ENCODE results near the gene LAMA5. TPM values are rescaled to one million over a fixed set of nuclear protein-coding genes. Genes with fewer than 3 reads are reported as not detected.

Gene LAMA5
- total RNA-seq, 6 experiments from 2014 or later = 30.3 to 80.8 (median 47.1) TPM

- peaks cover 0 to 6% (median 0%) of the 10 kb centered on the region in 4 donors for H3K4me1 ChIP-seq
- H3K27me3 ChIP-seq = no peaks in the 10 kb centered on the region
- WGBS (ENCODE audit: insufficient coverage, low coverage, low lambda C conversion rate, missing lambda C conversion rate) = no CpG with 5 or more reads among the region's 35 CpGs
- DNase-seq = no peak
- no peak overlapping the region for H3K27ac ChIP-seq
- H3K36me3 ChIP-seq = no peaks in the 10 kb centered on the region
- TF ChIP-seq CTCF (IDR thresholded peaks at IDR 0.05) = no peak
- intact Hi-C loops (cut with DNase I) = no loop called here
- ATAC-seq = no peak
- no peak overlapping the region for H3K4me3 ChIP-seq
- H3K9me3 ChIP-seq = no peaks in the 10 kb centered on the region
Observed at GRCh38 chr20:62396367-62397239, 29.5 kb upstream of the LAMA5 start.

DNA sequence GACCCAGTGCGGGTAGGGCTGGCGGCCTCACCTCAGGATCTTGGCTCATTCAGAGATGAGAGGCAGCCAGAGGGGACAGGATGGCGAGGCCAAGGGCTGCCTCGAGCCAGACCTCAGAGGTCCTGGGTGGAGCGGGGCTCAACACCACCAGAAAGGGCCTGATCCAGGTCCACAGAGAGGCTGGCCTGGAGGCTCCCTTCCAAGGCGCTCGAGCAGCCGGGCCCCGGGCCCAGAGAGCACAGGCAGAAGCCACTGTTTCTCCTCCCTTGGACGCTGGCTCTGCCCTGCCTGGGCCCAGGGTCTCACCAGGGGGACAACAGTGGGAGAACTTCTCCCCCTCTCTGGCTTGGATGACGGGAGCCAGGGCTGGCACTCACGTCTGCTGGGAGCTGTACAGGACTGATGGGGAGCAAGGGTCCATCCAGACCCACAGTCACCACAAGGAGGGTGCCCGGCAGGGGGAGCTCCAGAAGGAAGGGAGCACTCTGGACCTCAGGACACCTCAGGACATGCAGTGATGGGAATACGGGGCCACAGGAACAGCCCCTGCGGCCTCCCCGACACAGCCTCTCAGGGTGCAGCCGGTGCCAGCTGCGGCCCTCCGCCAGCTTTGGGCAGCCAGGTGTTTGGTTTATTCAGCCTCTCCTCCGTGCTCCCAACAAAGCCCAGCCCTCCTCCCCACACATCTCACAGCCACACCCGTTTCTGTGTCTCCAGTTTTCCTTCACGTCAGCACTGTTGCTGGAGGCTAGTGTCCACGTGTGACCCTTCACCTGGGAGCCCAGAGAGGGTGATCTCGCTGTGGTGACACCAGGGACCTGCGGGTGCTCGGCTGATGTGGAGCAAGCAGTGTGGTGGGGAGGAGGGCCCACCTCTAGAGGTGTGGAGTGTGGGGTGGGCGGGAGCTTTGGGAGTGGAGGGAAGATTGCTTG is 28.5 kb upstream of the LAMA5 start:
- no peak for DNase-seq
- Histone ChIP-seq H3K27ac (no peak overlapping the region), H3K27me3 (no peaks in the 10 kb centered on the region), H3K4me3 (no peak overlapping the region), H3K36me3 (no peaks in the 10 kb centered on the region), H3K9me3 (no peaks in the 10 kb centered on the region), H3K4me1 (peaks cover 0 to 14% (median 0%) of the 10 kb centered on the region in 4 donors)
- intact Hi-C loops (cut with DNase I) = no loop called here
- no peak for ATAC-seq
- TF ChIP-seq CTCF (IDR thresholded peaks at IDR 0.05) (no peak), POLR2A (IDR thresholded peaks at IDR 0.05) (no peak)
- WGBS (ENCODE audit: insufficient coverage, low coverage, low lambda C conversion rate, missing lambda C conversion rate) = 83% methylated on average over 1 of the region's 27 CpGs

GRCh38 chr20:62394248-62395245 is 27.4 kb upstream of the LAMA5 start:
- ATAC-seq = no peak
- no peak for DNase-seq
- intact Hi-C loops (cut with DNase I) = no loop called here
- Histone ChIP-seq H3K4me1 (peaks cover 0 to 16% (median 0%) of the 10 kb centered on the region in 4 donors), H3K4me3 (no peak overlapping the region), H3K36me3 (no peaks in the 10 kb centered on the region), H3K27ac (no peak overlapping the region), H3K27me3 (no peaks in the 10 kb centered on the region), H3K9me3 (no peaks in the 10 kb centered on the region)
- 80% methylated on average over 3 of the region's 44 CpGs for WGBS (ENCODE audit: insufficient coverage, low coverage, low lambda C conversion rate, missing lambda C conversion rate)
- TF ChIP-seq POLR2A (IDR thresholded peaks at IDR 0.05) (no peak), CTCF (IDR thresholded peaks at IDR 0.05) (no peak)

GRCh38 chr20:62393830-62394229 is 26.7 kb upstream of the LAMA5 start:
- Histone ChIP-seq H3K4me3 (no peak overlapping the region), H3K9me3 (no peaks in the 10 kb centered on the region), H3K27ac (no peak overlapping the region), H3K36me3 (peaks cover 0 to 3% (median 0%) of the 10 kb centered on the region in 4 donors), H3K27me3 (no peaks in the 10 kb centered on the region), H3K4me1 (peaks cover 0 to 16% (median 0%) of the 10 kb centered on the region in 4 donors)
- no peak for ATAC-seq
- TF ChIP-seq CTCF (IDR thresholded peaks at IDR 0.05) = no peak
- TF ChIP-seq POLR2A (IDR thresholded peaks at IDR 0.05) = no peak
- intact Hi-C loops (cut with DNase I) = no loop called here
- DNase-seq = no peak
- no CpG with 5 or more reads among the region's 24 CpGs for WGBS (ENCODE audit: insufficient coverage, low coverage, low lambda C conversion rate, missing lambda C conversion rate)

All from right lobe of liver (tissue), 6 donors.